Measurements from ENCODE around the gene VPS72. TPM values are rescaled to one million over a fixed set of nuclear protein-coding genes. Genes with fewer than 3 reads are reported as not detected.

The VPS72 gene
- total and polyA plus RNA-seq, 10 of the 15 experiments (the other 5 are each of a cell fraction or from before 2014, with no cell fraction given), result 6.7 to 77.8 (median 58.1) TPM

DNA sequence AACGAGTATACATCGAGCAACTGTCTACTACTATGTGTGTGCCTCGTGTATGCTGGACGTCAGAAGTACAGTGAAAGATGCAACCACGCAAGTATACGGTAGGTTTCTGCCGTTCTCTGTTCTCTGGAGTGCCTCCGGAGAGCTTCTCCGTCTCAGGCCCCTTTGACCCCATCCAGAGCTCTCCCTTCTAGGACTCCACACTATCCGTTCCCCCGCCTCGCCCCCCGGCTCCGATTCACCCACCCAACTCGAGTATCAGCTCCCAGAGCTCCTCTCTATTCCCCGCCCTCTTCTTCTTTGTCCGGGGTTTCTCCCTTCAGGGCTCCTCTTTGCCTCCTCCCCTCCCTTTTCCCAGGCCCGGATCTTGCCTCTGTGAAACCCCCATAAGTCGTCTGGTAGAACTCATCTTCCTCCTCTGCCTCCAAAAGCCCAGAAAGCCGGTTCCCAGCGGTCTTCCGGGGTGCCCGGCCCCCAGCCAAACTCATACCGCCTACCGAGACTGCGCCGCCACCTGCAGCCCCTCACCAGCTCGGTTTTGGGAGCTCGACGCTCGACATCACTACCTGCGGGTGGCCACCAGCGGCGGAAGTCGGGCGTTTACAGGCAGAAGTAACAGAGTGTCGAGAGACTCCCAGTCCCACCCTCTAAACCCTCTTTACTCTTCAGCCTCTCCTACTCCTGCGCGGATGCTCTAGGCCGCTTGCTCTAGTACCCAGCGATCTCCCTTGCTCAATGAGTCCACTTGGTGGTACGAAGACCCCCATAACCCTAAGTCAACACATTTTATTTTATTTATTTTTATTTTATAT, at the start of gene VPS72 (continued):
- TF ChIP-seq, protein P1, sequence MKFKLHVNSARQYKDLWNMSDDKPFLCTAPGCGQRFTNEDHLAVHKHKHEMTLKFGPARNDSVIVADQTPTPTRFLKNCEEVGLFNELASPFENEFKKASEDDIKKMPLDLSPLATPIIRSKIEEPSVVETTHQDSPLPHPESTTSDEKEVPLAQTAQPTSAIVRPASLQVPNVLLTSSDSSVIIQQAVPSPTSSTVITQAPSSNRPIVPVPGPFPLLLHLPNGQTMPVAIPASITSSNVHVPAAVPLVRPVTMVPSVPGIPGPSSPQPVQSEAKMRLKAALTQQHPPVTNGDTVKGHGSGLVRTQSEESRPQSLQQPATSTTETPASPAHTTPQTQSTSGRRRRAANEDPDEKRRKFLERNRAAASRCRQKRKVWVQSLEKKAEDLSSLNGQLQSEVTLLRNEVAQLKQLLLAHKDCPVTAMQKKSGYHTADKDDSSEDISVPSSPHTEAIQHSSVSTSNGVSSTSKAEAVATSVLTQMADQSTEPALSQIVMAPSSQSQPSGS (IDR thresholded peaks at IDR 0.05; ENCODE audit: low read length), result no peak
- TF ChIP-seq NR2C2 (IDR thresholded peaks at IDR 0.05; ENCODE audit: borderline replicate concordance, control insufficient read depth, insufficient read length, low read depth) (peak; percentile 96), SMC3 (IDR thresholded peaks at IDR 0.05; ENCODE audit: borderline replicate concordance, low read length) (no peak), HDAC2 (IDR thresholded peaks at IDR 0.05) (no peak), SIN3A (IDR thresholded peaks at IDR 0.05; ENCODE audit: low read depth, low read length) (peak; percentile 86), TCF12 (IDR thresholded peaks at IDR 0.05; ENCODE audit: low read depth, low read length) (peak; percentile 91), IRF4 (IDR thresholded peaks at IDR 0.05; ENCODE audit: low read depth, low read length) (peak; percentile 89), RCOR1 (conservative IDR thresholded peaks at IDR 0.05; ENCODE audit: low read depth, low read length) (peak; percentile 79; the same call in 1 of the 2 replicates), GABPA (IDR thresholded peaks at IDR 0.05; ENCODE audit: low read depth) (peak; percentile 84), IKZF1 (conservative IDR thresholded peaks at IDR 0.05) (peak; percentile 77), SP1 (IDR thresholded peaks at IDR 0.05; ENCODE audit: low read depth, low read length) (peak; percentile 87), HDGF (IDR thresholded peaks at IDR 0.05) (peak; percentile 37; the same call in 1 of the 2 replicates), NRF1 (conservative IDR thresholded peaks at IDR 0.05; ENCODE audit: low read depth, low read length) (peak; percentile 19; the same call in 1 of the 2 replicates), SUZ12 (IDR thresholded peaks at IDR 0.05; ENCODE audit: unreplicated experiment) (no peak), ETV6 (conservative IDR thresholded peaks at IDR 0.05 in 1 of 2, IDR thresholded peaks at IDR 0.05 in 1 of 2; ENCODE audit: borderline replicate concordance in 1 of 2, low read depth in 1 of 2) (no peak), POLR2AphosphoS2 (IDR thresholded peaks at IDR 0.05; ENCODE audit: low read depth, low read length) (peak; percentile 95; the same call in 1 of the 2 replicates)
- TF ChIP-seq, protein P2, sequence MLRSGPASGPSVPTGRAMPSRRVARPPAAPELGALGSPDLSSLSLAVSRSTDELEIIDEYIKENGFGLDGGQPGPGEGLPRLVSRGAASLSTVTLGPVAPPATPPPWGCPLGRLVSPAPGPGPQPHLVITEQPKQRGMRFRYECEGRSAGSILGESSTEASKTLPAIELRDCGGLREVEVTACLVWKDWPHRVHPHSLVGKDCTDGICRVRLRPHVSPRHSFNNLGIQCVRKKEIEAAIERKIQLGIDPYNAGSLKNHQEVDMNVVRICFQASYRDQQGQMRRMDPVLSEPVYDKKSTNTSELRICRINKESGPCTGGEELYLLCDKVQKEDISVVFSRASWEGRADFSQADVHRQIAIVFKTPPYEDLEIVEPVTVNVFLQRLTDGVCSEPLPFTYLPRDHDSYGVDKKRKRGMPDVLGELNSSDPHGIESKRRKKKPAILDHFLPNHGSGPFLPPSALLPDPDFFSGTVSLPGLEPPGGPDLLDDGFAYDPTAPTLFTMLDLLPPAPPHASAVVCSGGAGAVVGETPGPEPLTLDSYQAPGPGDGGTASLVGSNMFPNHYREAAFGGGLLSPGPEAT (IDR thresholded peaks at IDR 0.05; ENCODE audit: low read depth), result peak; percentile 99
- TF ChIP-seq, protein P3, sequence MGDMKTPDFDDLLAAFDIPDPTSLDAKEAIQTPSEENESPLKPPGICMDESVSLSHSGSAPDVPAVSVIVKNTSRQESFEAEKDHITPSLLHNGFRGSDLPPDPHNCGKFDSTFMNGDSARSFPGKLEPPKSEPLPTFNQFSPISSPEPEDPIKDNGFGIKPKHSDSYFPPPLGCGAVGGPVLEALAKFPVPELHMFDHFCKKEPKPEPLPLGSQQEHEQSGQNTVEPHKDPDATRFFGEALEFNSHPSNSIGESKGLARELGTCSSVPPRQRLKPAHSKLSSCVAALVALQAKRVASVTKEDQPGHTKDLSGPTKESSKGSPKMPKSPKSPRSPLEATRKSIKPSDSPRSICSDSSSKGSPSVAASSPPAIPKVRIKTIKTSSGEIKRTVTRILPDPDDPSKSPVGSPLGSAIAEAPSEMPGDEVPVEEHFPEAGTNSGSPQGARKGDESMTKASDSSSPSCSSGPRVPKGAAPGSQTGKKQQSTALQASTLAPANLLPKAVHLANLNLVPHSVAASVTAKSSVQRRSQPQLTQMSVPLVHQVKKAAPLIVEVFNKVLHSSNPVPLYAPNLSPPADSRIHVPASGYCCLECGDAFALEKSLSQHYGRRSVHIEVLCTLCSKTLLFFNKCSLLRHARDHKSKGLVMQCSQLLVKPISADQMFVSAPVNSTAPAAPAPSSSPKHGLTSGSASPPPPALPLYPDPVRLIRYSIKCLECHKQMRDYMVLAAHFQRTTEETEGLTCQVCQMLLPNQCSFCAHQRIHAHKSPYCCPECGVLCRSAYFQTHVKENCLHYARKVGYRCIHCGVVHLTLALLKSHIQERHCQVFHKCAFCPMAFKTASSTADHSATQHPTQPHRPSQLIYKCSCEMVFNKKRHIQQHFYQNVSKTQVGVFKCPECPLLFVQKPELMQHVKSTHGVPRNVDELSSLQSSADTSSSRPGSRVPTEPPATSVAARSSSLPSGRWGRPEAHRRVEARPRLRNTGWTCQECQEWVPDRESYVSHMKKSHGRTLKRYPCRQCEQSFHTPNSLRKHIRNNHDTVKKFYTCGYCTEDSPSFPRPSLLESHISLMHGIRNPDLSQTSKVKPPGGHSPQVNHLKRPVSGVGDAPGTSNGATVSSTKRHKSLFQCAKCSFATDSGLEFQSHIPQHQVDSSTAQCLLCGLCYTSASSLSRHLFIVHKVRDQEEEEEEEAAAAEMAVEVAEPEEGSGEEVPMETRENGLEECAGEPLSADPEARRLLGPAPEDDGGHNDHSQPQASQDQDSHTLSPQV (IDR thresholded peaks at IDR 0.05), result no peak
- TF ChIP-seq, protein P4, sequence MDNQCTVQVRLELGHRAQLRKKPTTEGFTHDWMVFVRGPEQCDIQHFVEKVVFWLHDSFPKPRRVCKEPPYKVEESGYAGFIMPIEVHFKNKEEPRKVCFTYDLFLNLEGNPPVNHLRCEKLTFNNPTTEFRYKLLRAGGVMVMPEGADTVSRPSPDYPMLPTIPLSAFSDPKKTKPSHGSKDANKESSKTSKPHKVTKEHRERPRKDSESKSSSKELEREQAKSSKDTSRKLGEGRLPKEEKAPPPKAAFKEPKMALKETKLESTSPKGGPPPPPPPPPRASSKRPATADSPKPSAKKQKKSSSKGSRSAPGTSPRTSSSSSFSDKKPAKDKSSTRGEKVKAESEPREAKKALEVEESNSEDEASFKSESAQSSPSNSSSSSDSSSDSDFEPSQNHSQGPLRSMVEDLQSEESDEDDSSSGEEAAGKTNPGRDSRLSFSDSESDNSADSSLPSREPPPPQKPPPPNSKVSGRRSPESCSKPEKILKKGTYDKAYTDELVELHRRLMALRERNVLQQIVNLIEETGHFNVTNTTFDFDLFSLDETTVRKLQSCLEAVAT (IDR thresholded peaks at IDR 0.05), result peak; percentile 100
